Lower leg skin (tissue), 3 donors: Measurements from ENCODE around the gene MYO10.

Experiments
- CTCF ChIP-seq, 3 donors: fragments of 450-650 bp; IDR thresholded peaks; one replicate each; pipeline ENCODE4 v1.5.1; 2016; ENCODE audit warnings: antibody characterized with exemption in 3 of 3, mild to moderate bottlenecking in 3 of 3, moderate library complexity in 2 of 3
- POLR2A ChIP-seq, 2 donors: fragments of 450-650 bp; IDR thresholded peaks; one replicate each; pipeline ENCODE4 v1.6.1; 2016 to 2017; ENCODE audit warnings: antibody characterized with exemption in 2 of 2, mild to moderate bottlenecking in 1 of 2, moderate library complexity in 1 of 2

- TF ChIP-seq CTCF (IDR thresholded peaks at IDR 0.05), result no peak
- TF ChIP-seq POLR2A (IDR thresholded peaks at IDR 0.05), result no peak
Measured at GRCh38 chr5:16929831-16930230, 6.3 kb downstream of the MYO10 start.
